ENCODE measurements around the gene CCDC175.

The CCDC175 gene

DNA sequence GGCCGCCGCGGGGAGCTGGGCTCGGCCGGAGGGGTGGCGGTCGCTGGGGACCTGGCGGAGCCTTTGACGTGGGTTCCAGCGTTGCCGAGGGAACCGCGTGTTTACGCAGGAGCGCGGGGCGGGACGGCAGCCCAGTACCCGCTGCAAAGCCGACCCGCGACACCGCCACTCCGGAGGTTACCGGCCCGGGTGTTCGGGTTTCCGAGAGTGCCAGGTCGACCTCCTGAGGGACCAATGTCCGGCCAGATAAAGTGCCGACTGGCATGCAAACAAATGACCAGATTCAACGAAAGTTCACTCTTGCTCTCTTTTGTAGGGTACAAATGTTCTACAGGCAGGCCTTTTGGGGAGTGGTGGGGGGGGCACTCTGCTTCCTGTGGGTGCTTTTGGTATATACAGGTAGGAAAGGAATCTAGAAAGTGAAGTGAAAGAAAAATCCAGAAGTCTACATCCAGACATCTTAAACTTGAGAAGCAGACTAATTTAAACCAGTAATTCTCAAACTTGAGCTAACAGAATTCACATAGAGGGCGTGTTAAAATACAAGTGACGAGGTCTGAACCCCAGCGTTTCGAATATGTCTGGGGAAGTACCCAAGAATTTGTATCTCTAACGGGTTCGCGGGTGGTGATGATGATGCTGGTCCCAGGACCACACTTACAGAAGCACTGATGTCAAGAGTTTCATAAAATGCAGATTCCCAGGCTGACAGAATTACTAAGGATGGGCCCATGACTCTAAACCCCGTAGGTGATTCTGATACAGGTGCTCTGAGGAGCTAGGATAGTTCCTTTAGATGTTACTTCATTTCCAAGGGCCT, 111.1 kb downstream of the CCDC175 start, which contains the start of gene GPR135:
Gene GPR135 (minus strand): TSS at position 65 of the 820 bp plus-strand sequence. CDS start 154 bp downstream, outside the sequence.
- Histone ChIP-seq H2AFZ (ENCODE audit: low read length) (peak within 1 kb of the TSS; percentile 51; the same call in 1 of the 2 replicates), H3K27me3 (replicated peaks; ENCODE audit: insufficient read depth, low read length) (no peaks in the 10 kb centered on the region), H3K79me2 (ENCODE audit: low read length) (no peaks in the 10 kb centered on the region), H4K20me1 (ENCODE audit: insufficient read depth, low read length) (no peaks in the 10 kb centered on the region), H3K9ac (ENCODE audit: low read length) (no peak within 1 kb of the TSS), H3K9me3 (replicated peaks; ENCODE audit: insufficient read depth, low read length) (no peaks in the 10 kb centered on the region), H3F3A (ENCODE audit: insufficient read depth, low read length) (no peaks in the 10 kb centered on the region), H3K36me3 (replicated peaks; ENCODE audit: insufficient read depth, low read length) (no peaks in the 10 kb centered on the region), H3K4me1 (ENCODE audit: low read length) (no peaks in the 10 kb centered on the region), H3K9me2 (replicated peaks; ENCODE audit: insufficient read depth, low read length) (no peaks in the 10 kb centered on the region), H3K4me3 (ENCODE audit: low read length) (peak within 1 kb of the TSS; percentile 53), H3K27ac (ENCODE audit: low read length) (no peak within 1 kb of the TSS), H3K4me2 (ENCODE audit: low read depth, low read length) (peak within 1 kb of the TSS; percentile 72)
- TF ChIP-seq EZH2 (optimal IDR thresholded peaks at IDR 0.05; ENCODE audit: low read depth, low read length), result no peak
- TF ChIP-seq, protein P1, sequence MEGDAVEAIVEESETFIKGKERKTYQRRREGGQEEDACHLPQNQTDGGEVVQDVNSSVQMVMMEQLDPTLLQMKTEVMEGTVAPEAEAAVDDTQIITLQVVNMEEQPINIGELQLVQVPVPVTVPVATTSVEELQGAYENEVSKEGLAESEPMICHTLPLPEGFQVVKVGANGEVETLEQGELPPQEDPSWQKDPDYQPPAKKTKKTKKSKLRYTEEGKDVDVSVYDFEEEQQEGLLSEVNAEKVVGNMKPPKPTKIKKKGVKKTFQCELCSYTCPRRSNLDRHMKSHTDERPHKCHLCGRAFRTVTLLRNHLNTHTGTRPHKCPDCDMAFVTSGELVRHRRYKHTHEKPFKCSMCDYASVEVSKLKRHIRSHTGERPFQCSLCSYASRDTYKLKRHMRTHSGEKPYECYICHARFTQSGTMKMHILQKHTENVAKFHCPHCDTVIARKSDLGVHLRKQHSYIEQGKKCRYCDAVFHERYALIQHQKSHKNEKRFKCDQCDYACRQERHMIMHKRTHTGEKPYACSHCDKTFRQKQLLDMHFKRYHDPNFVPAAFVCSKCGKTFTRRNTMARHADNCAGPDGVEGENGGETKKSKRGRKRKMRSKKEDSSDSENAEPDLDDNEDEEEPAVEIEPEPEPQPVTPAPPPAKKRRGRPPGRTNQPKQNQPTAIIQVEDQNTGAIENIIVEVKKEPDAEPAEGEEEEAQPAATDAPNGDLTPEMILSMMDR (IDR thresholded peaks at IDR 0.05; ENCODE audit: low read length), result no peak
- no peak for TF ChIP-seq EZH2phosphoT487 (IDR thresholded peaks at IDR 0.05; ENCODE audit: low read length)
- DNase-seq, result no peak

DNA sequence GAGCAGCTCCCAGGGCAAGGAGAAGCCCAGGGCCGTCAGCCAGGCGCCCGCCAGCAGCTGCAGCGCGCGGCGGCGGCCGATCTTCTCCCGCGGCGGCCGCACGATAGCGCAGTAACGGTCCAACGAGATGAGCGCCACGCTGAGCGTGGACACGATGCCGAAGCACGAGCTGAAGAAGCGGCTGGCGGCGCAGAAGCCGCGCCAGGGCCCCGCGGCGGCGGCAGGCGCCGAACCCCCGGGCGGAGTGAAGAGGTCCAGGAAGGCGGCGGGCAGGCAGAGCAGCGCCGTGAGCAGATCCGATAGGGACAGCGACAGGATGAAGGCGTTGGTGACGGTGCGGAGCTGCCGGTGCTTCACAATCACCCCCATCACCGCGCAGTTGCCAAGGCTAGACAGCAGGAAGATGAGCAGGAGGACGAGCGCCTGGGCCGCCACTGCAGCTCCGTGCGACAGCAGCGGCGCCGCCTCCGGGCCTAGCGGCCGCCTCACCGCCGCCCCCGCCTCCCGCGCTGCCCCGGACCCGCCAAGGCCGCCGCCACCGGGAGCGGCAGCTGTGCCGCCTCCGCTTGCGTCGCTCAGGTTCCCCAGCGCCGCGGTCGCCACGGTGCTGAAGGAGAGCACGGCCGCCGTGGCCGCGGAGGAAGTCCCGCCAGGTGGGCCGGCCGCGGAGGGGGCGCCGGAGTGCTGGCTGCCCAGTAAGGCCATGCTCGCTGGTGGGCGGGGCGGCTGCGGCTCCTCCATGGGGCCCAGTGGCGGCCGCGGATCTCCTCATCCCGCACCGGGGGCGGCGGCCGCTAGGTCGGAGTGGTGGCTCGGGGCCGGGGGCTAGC, 111.9 kb downstream of the CCDC175 start:
- TF ChIP-seq EZH2phosphoT487 (IDR thresholded peaks at IDR 0.05; ENCODE audit: low read length) (no peak), EZH2 (optimal IDR thresholded peaks at IDR 0.05; ENCODE audit: low read depth, low read length) (no peak)
- TF ChIP-seq, protein P1 (IDR thresholded peaks at IDR 0.05; ENCODE audit: low read length), result no peak
- no peaks in the 10 kb centered on the region for H3K9me2 ChIP-seq (replicated peaks; ENCODE audit: insufficient read depth, low read length)
- H3K9me3 ChIP-seq (replicated peaks; ENCODE audit: insufficient read depth, low read length), result no peaks in the 10 kb centered on the region
- H3K4me3 ChIP-seq (ENCODE audit: low read length), result peak overlapping the region; percentile 53
- H3K79me2 ChIP-seq (ENCODE audit: low read length), result no peaks in the 10 kb centered on the region
- H2AFZ ChIP-seq (ENCODE audit: low read length), result peak overlapping the region; percentile 51; the same call in 1 of the 2 replicates
- no peak overlapping the region for H3K27ac ChIP-seq (ENCODE audit: low read length)
- H4K20me1 ChIP-seq (ENCODE audit: insufficient read depth, low read length), result no peaks in the 10 kb centered on the region
- no peaks in the 10 kb centered on the region for H3K4me1 ChIP-seq (ENCODE audit: low read length)
- peak; percentile 22 for DNase-seq
- H3K4me2 ChIP-seq (ENCODE audit: low read depth, low read length), result peak overlapping the region; percentile 72
- no peaks in the 10 kb centered on the region for H3F3A ChIP-seq (ENCODE audit: insufficient read depth, low read length)
- no peaks in the 10 kb centered on the region for H3K27me3 ChIP-seq (replicated peaks; ENCODE audit: insufficient read depth, low read length)
- H3K9ac ChIP-seq (ENCODE audit: low read length), result no peak overlapping the region
- no peaks in the 10 kb centered on the region for H3K36me3 ChIP-seq (replicated peaks; ENCODE audit: insufficient read depth, low read length)

DNA sequence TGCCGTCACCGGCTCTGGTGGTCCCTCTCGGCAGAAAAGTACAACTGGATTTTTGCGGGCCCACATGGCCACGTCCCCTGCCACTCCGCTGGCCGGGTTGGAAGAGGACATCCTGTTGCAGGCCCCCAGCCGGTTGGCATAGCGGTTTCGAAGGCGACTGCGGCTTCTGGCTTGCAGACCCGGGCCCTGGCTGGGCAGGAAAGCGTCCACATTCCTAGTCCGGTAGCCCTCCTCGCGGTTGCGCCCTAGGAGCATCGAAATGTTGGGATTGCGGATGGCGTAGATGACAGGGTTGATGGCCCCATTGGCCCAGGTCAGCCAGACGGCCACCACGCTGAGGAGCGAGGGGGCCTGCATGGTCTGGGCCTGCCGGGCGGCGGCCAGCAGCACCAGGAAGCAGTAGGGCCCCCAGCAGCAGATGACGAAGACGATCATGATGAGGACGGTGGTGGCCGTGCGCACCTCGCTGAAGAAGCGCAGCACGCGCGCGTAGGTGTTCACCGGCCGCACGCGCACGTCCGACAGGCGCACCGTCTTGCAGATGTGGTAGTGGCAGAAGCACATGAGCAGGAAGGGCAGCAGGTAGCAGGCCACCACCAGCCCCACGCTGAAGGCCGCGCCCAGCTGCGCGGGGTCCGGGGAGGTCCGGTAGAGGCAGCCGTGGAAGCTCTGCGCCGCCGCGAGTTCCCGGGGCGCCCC, 112.7 kb downstream of the CCDC175 start:
- no peaks in the 10 kb centered on the region for H3F3A ChIP-seq (ENCODE audit: insufficient read depth, low read length)
- no peak overlapping the region for H3K9ac ChIP-seq (ENCODE audit: low read length)
- no peaks in the 10 kb centered on the region for H4K20me1 ChIP-seq (ENCODE audit: insufficient read depth, low read length)

More for the DNA sequence above, 112.7 kb downstream of the CCDC175 start:
- no peak for TF ChIP-seq EZH2 (optimal IDR thresholded peaks at IDR 0.05; ENCODE audit: low read depth, low read length)
- no peak for TF ChIP-seq EZH2phosphoT487 (IDR thresholded peaks at IDR 0.05; ENCODE audit: low read length)
- TF ChIP-seq, protein P1 (IDR thresholded peaks at IDR 0.05; ENCODE audit: low read length), result no peak
- Histone ChIP-seq H3K36me3 (replicated peaks; ENCODE audit: insufficient read depth, low read length) (no peaks in the 10 kb centered on the region), H3K27ac (ENCODE audit: low read length) (no peak overlapping the region), H3K9me3 (replicated peaks; ENCODE audit: insufficient read depth, low read length) (no peaks in the 10 kb centered on the region), H3K4me3 (ENCODE audit: low read length) (peak overlapping the region; percentile 53), H3K4me1 (ENCODE audit: low read length) (no peaks in the 10 kb centered on the region), H3K9me2 (replicated peaks; ENCODE audit: insufficient read depth, low read length) (no peaks in the 10 kb centered on the region), H3K27me3 (replicated peaks; ENCODE audit: insufficient read depth, low read length) (no peaks in the 10 kb centered on the region), H2AFZ (ENCODE audit: low read length) (peak overlapping the region; percentile 51; the same call in 1 of the 2 replicates), H3K79me2 (ENCODE audit: low read length) (no peaks in the 10 kb centered on the region), H3K4me2 (ENCODE audit: low read depth, low read length) (peak overlapping the region; percentile 72)
- DNase-seq, result no peak
